NCI-H1092 treated with DMSO at 0.1 percent for 48 hours (cell line): Measurements from ENCODE around the gene MAZ.
"Not testable (repeated sequence)": the region's sequence is repeated elsewhere in the genome, so short reads cannot be mapped to it uniquely, and the experiment has no call there.

Source experiments
- DNase-seq: peaks from one replicate; lab custom pipeline; 2025; lab: John Stamatoyannopoulos, UW

The MAZ gene

DNA sequence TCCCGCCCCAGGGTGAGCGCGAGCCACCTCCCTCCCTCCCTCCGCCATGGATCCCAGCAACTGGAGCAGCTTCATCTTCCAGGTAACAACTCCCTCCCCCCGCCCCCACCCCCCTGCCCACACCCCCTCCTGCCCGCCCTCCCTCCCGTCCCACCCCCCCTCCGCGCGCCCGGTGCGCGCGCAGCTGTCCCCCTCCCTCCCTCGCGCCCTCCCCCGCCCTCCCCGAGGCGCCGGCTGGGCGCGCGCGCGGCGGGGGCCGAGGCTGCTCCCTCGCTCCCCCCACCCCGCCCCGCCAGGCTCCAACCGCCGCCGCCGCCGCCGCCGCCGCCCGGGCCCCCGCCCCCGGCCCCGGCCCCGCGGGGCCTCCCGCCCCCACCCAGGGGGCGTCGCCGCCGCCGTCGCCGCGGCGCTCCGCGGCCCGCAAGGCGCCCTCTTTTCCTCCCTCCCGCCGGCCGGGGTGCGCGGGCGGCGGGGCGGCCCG, at the start of gene MAZ:
Gene MAZ (plus strand): TSS at position 431 of the 481 bp plus-strand sequence. CDS start 173 bp downstream, outside the sequence.
- DNase-seq, result peak; percentile 94

DNA sequence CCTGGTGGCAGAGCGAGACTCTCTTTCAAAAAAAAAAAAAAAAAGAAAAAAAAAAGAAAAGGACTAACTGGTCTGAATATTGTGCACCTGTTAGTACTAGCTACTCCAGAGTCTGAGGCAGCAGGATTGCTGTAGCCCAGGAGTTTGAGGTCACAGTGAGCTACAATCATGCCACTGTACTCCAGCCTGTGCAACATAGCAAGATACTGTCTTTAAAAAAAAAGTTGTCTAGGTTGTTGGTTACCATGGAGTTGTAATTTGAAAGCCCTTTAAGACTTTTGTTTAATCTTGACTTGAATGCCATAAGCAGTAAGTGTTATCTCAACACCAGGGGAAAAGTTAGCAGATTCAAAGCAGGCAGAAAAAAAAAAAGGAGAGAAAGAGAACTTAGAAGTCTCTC, 49.7 kb upstream of the MAZ start:
- no peak for DNase-seq

- not testable (repeated sequence) for DNase-seq
Measured at GRCh38 chr16:29757086-29757485, 49.2 kb upstream of the MAZ start.

DNA sequence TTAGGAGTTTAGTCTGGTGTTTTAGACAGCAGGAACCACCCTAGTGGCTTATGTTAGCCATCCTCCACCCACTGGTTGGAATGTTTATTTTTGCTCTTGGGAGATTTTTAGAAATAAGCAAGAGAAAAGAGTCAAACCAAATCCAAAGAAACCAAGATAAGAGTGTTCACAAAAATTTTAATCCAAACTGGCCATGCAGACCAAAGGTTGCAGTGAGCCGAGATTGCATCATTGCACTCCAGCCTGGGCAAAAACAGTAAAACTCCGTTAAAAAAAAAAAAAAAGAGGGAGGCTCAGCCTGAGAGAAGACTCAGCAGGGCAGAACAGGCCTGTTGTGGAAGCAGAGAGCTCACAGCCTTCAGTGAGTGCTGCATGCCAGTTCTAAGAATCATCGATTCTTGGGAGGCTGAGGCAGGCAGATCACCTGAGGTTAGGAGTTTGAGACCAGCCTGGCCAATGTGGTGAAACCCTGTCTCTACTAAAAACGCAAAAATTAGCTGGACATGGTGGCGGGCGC, 48.3 kb upstream of the MAZ start:
- no peak for DNase-seq

- no peak for DNase-seq
Measured at GRCh38 chr16:29760567-29761279, 45.6 kb upstream of the MAZ start.

- not testable (repeated sequence) for DNase-seq
Measured at GRCh38 chr16:29761280-29761651, 45.1 kb upstream of the MAZ start.

GRCh38 chr16:29761882-29762281, 44.4 kb upstream of the MAZ start:
- DNase-seq, result no peak

GRCh38 chr16:29763326-29763725, 43.0 kb upstream of the MAZ start:
- no peak for DNase-seq

DNA sequence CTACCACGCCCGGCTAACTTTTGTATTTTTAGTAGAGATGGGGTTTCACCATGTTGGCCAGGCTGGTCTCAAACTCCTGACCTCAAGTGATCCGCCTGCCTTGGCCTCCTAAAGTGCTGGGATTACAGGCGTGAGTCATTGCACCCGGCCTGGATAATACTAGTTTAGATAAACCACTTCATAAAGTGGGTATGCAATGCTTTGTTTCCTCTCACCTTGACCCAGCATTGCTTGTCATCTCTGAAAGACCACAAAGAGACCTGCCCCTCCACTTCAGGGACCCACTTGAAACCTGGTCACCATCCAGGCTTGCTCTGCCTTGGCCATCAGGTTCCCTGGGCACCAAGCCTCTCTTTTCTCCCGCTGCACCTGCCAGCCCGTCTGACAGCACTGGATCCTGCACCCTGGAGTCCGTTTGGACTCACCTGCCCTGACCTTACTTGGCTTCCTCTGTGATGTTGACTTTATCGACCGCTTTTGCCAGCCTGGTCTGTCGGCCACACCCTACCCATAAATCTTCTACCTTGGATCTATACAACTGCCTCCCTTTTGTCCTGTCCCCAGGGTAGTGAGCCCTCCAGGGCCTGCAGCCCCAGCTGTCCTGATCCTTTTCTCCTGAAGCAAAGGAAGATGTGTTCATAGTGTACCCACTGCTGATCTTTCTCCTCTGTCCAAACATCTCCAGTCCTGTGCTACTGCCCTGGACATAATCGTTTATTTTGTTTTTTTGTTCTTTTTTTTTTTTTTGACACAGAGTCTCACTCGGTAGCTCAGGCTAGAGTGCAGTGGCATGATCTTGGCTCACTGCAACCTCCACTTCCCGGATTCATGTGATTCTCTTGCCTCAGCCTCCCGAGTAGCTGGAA, 40.9 kb upstream of the MAZ start:
- peak; percentile 92 for DNase-seq

GRCh38 chr16:29766571-29766970, 39.8 kb upstream of the MAZ start:
- DNase-seq, result no peak

GRCh38 chr16:29767062-29767461, 39.3 kb upstream of the MAZ start:
- no peak for DNase-seq

GRCh38 chr16:29769507-29769906, 36.8 kb upstream of the MAZ start:
- no peak for DNase-seq

DNA sequence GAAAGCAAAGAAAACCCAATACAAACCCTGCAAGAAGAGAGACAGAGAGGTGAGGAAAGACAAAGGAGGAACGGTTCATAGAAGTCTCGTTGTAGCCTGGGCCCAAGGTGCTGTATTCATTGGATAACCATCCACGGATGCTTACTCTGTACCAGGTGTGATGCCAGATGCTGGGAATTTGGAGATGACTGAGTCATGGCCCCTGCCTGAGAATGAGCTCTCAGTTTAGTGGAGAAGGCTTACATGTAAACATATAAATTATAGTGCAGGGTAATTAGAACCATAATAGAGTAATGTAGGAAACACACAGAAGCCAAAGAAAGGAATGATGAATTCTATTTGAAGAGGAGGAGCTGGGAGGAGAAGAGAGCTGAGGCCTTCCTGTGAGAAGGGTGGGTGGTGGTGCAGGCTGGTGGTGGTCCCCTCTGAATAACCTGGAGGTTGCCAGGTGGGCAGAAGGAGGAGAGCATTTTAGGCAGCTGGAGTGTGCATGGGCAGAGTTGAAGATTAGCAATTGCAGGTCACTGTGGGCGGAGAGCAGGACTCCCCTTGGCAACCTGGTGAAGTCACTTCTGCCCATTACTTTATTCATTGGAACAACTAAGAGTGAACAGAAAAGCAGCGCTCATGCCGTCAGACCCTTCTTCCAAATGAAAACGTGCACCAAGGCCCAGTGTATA, 35.9 kb upstream of the MAZ start:
- peak; percentile 14 for DNase-seq

- not testable (repeated sequence) for DNase-seq
Measured at GRCh38 chr16:29772330-29772729, 34.0 kb upstream of the MAZ start.

DNA sequence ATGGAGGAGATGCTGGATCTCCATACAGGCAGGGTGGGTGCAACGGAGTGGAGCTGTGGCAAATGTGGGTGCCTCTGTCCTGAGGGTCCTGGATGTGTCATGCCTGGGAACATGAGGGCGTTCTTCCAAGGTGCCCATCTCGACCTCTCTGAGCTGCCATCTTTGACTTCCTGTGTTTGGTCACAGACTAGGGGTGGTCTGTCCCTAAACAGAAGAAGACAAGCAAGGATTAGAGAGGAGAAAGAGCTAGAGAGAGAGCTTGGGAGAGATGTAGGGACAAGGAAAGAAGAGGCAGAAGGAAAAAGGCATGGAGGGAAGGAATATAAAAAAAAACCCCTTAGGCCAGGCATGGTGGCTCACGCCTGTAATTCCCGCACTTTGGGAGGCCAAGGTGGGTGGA, 31.6 kb upstream of the MAZ start:
- DNase-seq, result no peak

DNA sequence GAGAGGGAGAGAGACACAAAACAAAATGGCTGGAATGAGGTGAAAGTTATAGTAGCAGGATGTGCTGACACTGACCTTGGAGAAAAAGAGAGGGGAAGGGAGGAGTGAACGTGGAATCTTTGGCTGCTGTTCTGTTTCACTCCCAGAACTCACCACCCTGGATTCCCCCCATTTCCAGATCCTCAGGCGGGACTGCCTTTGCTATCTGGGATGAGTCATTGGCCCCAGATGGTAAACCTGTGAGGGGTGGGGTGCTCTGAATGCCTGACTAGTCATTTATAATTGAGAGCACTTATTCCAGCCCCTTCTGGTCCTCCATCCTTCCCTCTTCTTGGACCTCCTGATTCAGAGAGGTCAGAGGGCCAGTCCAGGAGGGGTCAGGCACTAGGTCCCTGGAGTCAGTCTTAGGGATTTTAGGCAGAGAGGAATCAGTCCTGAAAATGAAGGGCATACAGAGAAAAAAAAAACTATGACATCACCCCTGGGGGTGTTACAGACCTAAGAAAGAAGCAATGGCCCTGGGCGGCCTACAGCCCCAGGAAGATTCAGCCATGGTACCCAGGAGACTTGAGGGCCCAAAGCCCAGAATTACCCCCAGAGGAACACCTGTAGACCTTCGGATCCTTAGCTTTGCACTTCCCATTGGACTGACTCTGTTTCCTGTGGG, 30.5 kb upstream of the MAZ start:
- no peak for DNase-seq

DNA sequence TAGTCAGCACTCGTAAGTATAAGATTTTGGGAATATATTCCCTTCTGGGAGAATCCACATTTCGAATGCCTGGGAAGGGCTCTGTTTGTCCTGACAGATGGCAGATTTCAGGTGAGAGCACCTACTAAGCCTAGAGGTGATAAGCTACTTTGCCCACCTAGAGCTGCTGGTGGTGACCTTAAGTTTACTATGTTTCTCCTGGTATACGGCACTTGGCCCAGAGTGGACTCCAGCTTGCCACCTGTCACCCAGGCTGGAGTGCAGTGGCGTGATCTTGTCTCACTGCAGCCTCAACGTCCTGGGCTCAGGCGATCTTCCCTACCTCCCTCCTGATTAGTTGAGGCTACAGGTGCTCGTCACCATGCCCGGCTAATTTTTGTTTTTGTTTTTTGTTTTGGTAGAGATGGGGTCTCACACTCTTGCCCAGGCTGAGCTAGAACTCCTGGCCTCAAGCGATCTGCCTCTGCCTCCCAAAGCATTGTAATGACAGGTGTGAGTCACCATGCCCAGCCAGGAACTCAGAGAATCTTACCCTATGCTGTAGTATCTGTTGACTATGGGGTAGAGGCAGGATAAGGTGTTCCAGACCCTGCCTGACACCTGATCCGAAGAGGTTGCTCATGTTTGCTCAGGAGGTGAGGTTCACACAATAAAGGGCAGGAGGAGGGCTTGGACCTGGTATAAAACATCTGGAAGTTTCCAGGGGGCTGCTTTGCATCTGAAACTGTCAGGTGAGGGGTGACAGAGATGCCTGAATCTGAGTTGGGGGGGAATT, 28.6 kb upstream of the MAZ start, which contains the start of gene ZG16:
Gene ZG16 (plus strand): TSS at position 681 of the 775 bp plus-strand sequence. CDS start 1,011 bp downstream, outside the sequence.
- DNase-seq, result no peak

DNA sequence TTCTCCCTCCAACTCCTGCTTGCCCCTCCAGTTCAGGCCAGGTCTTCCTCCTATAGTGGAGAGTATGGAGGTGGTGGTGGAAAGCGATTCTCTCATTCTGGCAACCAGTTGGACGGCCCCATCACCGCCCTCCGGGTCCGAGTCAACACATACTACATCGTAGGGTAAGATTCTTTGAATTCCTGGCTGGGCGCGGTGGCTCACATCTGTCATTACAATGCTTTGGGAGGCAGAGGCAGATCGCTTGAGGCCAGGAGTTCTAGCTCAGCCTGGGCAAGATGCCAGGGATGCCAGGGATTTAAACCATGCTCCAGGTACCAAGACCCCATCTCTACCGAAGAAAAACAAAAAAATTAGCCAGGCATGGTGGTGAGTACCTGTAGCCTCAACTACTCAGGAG, 26.9 kb upstream of the MAZ start:
- no peak for DNase-seq

GRCh38 chr16:29783094-29783953, 23.0 kb upstream of the MAZ start:
- not testable (repeated sequence) for DNase-seq

- DNase-seq, result no peak
Measured at GRCh38 chr16:29784157-29784556, 22.2 kb upstream of the MAZ start.
